NCI-H187 treated with DMSO at 0.1 percent for 48 hours (cell line): Measurements from ENCODE around the gene SLC1A4.
"Not testable (repeated sequence)": the region's sequence is repeated elsewhere in the genome, so short reads cannot be mapped to it uniquely, and the experiment has no call there.

Experiments used
- DNase-seq: peaks from one replicate; lab custom pipeline; 2025; lab: John Stamatoyannopoulos, UW

SLC1A4 gene

DNA sequence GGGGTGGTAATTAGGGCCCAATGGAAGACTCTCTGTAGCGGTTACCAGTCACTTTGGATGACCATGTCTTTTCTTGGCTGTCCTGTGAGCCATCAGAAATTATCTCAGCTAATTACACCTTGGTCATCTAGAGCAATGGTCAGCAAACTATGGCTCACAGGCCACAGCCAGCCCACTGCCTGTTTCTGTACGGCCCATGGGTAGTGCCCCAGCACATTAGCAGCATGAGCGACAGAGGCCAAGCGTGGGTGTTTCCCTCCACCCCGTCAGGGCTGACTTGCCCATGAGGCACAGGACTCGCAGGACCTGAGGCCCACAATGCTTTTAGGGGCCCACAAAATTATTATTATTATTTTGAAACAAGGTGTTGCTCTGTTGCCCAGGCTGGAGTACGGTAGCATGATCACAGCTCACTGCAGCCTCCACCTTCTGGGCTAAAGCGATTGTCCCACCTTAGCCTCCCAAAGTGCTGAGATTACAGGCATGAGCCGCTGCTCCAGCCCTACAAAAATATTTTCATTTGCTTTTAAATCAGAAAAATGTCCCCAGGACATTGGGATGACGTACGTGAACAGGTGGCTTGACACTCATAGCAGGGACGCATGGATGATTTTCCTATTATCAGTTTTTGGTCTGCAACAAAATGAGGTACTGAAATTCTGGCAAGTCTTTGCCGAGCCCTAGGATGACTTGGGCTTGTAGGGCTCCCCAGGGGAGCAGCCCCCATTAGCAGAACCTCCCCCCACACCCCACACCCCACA is 37.7 kb downstream of the SLC1A4 start:
- DNase-seq: no peak

DNA sequence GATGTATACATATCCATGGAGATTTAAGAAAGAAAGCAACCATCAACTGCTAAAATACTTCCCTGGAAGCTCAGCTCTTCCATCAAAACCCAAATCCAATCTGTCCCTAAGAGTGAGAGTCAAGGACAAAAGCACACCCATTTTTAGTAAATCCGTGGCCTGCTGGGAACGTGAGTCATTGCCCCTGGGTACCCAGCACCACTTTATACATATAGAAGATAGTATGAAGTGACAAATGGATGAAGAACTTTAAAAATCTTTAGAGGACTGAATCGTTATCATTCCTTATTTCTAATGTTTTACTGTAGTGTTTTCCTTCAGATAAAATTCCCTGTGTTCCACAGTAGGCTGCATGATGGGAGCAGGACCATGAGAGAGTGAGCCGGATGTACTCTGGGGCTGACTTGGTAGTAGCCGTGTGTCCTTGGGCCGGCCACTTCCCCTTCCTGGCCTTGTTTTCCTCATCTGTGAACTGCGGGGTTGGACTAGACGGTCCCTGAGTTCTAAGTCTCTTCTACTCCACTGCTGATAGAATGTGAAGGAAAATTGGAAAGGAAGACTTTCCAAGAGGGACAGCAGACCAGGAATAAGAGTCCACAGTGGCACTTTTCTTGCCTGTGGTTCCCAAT is 38.5 kb downstream of the SLC1A4 start:
- no peak for DNase-seq

DNA sequence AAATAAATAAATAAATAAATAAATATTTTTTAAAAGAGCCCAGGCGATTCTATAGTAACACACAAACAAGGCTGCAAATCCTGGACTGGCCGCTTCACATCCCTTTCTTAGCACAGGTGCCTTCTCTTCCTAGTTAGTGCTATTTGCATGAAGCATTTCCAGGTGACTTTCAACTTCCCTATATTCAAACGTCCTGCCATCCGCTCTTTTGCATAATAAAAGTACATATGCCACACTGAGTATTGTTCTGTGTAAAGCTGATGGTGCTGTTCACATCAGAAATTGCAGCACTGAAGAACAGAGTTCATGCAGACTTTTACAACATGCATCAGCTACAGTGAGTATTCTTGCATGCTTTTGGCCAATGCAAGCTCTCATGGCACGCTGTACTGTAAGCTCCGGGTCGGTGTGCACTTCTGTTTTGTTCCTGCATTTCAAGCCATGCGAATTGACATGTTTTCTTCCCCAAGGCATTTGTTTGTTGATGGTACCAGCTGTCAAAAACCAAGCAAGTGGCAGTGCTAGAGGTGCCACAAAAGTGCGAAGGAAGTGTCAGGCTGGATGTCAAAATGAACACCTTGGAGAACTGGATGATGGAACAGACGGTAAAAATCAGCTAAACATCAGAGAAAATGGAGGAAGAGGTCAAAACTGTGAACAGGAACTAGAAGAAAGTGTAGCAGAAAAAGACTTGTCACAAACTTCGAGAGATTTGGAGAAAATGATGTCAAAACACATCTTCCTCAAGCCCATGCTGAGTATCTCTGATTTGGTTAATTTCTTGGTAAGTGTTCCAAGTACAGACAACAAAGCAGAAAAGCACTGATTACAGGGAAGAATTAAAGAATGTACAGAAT is 41.5 kb downstream of the SLC1A4 start:
- DNase-seq: no peak

DNA sequence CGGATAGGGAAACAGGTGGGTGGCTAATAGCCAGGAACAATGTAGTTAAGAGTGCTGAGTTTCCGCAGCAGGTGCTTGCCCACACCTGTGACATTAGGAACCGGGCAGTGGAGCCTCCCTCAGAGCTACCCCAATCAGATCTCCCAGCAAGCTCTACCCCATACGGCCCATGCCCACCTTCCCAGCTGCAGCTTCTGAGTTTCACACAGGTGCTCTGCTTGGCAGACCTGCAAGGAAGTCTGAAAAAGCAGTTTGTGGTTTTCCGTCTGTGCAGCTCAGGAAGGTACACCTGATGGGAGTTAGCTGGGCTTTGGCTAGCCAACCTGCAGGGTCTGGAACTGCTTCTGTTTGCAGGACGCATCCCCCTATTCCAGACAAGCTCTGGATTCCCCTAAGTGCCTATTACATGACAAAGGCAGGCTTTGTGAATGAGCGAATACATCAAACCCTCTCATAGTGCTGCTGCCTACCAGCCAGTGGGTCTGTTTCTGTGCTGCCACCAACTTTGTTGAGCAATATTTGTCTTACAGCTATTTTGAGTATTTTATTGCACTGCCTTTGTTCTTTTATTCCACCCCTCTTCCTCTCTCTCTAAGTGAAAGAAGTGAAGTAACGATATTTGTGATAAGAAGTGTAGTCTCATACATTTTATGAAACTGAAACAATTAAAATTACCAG is 42.3 kb downstream of the SLC1A4 start:
- DNase-seq: no peak

- DNase-seq: no peak
Measured at GRCh38 chr2:65032019-65032975, 43.1 kb downstream of the SLC1A4 start.

- DNase-seq: no peak
Measured at GRCh38 chr2:65033178-65033577, 44.0 kb downstream of the SLC1A4 start.

DNA sequence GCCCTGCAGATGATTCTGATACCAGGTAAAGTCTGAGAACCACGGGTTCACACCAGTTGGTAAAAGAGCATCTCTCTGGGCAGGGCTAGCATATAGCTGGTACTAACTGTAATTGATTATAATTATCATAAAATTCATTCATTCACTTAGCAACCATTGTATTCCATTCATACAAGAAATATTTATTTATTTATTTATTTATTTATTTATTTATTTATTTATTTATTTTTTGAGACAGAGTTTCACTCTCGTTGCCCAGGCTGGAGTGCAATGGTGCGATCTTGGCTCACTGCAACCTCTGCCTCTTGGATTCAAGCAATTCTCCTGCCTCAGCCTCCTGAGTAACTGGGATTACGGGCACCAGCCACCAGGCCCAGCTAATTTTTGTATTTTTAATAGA is 44.5 kb downstream of the SLC1A4 start:
- not testable (repeated sequence) for DNase-seq

DNA sequence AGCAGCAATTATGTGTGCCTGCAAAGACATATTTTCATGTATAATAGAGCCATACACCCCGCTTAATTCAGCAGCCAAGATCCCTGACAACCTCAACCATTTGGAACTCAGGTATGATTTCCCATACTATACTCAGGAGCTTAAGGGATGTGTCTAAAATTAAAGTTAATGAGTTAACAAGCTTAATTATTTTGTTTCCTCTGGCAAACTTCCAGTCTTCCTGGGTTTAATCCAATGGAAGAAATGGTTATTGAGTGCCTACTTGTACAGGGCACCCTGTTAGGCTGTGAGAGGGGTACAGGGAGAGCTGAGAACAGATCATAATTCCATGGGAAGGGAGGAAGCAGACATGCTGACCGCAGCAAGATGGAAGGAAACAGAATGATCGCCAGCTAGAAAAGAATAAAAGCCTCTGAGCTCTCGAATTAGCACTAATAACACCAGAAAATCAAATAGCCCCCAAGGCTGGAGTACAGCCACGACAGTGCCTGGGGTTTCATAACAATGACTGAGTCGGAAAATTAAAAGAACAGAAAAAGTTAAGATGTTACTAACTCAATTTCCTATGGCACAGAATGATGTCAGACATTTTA is 46.2 kb downstream of the SLC1A4 start:
- no peak for DNase-seq

DNA sequence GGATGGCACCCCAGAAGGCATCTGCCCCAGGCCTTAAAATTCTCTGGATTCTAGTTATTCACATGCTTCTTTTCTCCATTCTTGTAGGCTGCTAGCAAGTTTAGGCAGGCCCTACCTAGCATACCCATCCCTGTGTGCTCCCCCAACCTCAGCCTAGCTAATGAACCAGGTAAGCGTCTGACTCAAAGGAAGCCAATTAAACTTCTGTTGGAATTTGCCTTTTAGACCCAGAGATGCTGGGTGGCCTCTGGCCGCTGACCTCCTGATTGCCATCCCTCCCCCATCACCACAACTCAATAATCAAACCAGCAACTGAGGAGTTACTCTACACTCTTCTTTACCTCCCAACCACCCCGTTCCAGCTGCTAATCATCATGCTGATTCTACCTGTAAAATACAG is 48.0 kb downstream of the SLC1A4 start:
- DNase-seq: no peak

GRCh38 chr2:65039640-65040039 is 50.4 kb downstream of the SLC1A4 start:
- DNase-seq: no peak

- peak; percentile 72 for DNase-seq
Measured at GRCh38 chr2:65040400-65041261, 51.4 kb downstream of the SLC1A4 start.

- DNase-seq: no peak
Measured at GRCh38 chr2:65043001-65043400, 53.8 kb downstream of the SLC1A4 start.

- no peak for DNase-seq
Measured at GRCh38 chr2:65044097-65044735, 55.0 kb downstream of the SLC1A4 start.

GRCh38 chr2:65045651-65046050 is 56.5 kb downstream of the SLC1A4 start:
- no peak for DNase-seq

GRCh38 chr2:65046633-65047407 is 57.6 kb downstream of the SLC1A4 start:
- no peak for DNase-seq

- no peak for DNase-seq
Measured at GRCh38 chr2:65049010-65049639, 59.9 kb downstream of the SLC1A4 start.

GRCh38 chr2:65050931-65051330 is 61.7 kb downstream of the SLC1A4 start:
- DNase-seq: no peak

GRCh38 chr2:65053199-65053598 is 64.0 kb downstream of the SLC1A4 start:
- DNase-seq: no peak
